HG03378 (cell line): ENCODE results near the gene ADM2.

Source experiments
- ATAC-seq: cut with Tn5 transposase; IDR thresholded peaks from one replicate; pipeline ENCODE4 v1.9.1; 2021; ENCODE audit warnings: mild to moderate bottlenecking, moderate library complexity; ENCODE audit not compliant: unreplicated experiment

ADM2 gene

DNA sequence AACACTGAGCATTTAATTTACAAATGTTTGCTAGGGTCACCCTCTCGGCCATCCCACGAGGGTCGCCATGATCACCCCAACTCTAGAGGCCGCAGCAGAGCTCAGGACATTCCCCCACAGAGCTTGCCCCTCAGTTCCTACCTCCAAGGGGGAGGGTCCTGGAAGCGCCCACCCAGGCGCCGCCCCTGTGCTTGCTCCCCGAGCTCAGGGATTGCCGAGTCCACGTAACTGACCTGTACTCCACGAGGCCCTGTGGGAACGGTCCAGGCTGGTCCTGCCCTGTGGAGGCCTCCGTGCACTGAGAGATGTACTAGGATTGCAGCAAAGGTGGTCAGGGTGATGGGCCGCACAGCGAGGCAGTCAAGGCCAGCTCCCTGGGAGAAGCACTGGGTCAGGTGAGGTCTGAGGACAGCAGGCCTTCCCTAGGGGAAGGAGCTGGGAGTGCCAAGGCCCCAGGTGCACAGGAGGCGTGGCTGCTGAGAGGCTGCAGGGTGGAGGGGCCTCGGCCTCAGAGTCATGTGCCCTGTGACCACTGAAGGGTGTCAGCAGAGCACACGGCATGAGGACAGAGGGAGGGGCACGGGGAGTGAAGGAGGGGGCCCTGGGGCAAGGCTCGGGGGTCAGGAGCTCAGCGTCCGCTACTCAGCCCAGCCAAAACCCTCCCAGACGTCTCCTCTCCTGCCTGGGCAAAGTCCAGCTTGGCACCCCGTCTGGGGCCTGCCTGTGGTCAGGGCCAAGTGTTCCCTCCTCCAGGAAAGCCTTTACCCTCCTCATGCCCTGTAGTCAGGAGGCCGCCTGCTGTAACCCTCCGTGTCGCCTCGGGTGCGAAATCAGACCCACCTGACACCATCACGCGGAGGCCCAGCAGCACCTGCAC, 2.9 kb downstream of the ADM2 start:
- ATAC-seq = no peak

DNA sequence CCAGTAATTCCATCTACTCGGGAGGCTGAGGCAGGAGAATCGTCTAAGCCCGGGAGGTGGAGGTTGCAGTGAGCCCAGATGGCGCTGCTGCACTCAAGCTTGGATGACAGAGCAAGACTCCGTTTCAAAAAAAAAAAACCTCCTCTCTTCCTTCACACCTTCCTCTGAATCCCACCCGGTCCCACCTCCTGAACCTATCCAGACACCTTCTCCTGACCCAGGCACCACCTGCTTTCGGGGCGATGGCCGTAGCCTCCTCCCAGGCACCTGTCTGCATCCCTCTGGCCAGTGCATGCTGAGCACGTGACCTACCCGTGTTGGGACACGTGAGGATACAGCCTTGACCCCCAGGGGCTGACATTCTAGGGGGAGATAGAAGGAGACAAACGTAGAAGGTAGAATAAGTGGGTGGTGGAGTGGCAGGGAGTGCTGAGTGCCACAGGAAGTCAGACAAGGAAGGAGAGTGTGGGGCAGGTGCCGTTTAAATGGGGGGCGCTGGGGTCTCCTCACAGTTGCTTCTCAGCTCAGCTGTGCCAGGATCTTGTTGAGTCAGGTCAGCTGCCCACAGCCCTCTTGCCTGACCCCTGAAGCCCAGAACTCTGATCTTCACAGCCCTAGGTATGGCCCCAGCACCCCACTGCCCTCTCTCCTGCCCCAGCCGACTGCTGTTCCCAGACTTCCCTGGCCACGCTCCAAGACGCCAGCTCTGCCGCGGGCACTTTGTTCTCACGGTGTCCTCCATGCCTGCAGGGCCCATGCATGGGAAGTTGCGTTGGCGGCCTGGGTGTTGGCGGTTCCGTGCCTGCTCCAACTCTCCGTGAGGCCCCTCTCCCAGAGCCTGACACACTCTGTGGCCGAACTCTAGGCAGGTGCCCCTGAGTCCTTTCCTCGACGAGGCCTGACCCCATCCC, 4.1 kb downstream of the ADM2 start:
- ATAC-seq = no peak

DNA sequence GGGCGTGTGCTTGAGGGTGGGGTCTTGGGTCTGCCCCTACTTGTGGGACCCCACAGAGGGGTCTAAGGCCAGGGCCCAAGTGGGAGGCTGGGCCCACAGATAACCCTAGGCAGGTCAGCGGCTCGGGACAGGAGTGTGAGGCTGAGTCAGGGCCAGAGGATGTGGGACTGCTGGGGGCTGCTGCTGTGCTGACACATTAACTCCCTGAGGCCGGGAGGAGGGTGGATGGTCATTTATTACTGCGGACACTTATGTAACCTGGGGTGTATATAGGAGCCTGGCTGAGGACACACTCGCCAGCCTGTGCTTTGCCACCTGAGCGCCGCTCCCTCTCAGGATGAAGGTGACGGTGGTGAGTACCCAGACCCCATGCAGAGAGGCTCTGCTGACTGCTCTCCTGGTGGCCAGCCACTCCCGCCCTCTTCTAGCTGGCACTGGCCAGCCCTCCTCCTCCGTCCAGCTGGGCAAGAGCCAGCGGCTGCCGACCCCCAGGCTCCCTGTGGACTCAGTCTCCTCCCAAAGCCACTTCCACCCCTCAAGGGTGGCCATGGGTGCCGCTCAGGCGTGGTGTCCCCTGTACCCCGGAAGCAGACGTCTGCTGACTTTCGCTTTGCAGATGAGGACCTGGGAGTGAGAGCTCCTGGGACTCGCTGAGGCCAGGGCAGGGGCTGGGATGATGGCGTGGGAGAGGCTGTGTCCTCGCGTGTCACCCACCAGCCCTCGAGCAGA, 5.4 kb downstream of the ADM2 start, which contains the start of gene MIOX:
Gene MIOX, plus strand, starts transcription at position 299 of the 729 bp plus-strand sequence. Its CDS starts 39 bp downstream, at position 338.
- no peak for ATAC-seq

DNA sequence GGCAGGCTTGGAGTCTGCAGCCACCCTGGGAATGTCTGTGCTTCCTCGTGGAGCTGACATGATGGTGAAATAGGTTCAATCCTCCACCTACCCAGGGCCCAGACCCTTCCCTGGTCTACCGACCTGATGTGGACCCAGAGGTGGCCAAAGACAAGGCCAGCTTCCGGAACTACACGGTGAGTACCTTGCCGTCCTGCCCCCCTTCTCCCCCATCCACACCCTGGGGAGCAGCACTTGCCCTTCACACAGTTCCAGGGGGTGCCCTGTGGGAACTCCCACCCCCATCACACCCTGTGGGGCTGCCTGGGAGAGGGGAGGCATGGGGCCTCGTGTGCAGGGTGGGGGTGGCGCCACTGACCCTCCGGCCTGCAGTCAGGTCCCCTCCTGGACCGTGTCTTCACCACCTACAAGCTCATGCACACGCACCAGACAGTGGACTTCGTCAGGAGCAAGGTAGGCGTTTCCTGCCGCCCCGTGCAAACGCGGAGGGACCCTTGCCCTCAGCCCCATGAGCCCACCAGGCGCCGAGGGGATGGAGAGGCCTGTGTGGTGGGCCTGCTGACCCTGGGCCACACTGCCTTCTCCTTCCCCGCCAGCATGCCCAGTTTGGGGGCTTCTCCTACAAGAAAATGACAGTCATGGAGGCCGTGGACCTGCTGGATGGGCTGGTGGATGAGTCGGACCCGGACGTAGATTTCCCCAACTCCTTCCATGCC, 6.1 kb downstream of the ADM2 start:
- no peak for ATAC-seq

DNA sequence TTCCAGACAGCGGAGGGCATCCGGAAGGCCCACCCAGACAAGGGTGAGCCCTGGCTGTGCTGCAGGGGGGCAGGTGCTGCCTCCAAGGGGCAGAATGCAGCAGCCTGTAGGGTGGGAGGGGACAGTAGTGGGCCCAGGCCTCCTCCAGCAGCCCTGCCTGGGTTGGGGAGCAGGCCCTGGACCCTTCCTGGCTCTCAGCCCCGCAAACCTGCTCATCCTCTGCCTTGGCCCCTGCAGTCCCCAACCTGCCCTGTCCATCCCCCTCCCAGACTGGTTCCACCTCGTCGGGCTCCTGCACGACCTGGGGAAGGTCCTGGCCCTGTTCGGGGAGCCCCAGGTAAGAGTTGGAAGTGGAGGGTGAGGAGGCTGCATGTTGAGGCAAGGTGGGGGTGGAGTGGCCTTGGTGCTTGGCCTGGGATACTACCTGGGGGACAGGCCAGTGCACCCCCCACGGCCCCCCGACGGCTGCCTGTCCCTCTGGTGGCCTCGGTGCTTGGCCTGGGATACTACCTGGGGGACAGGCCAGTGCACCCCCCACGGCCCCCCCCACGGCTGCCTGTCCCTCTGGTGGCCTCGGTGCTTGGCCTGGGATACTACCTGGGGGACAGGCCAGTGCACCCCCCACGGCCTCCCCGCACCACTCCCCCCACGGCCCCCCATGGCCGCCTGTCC, 6.8 kb downstream of the ADM2 start:
- no peak for ATAC-seq

DNA sequence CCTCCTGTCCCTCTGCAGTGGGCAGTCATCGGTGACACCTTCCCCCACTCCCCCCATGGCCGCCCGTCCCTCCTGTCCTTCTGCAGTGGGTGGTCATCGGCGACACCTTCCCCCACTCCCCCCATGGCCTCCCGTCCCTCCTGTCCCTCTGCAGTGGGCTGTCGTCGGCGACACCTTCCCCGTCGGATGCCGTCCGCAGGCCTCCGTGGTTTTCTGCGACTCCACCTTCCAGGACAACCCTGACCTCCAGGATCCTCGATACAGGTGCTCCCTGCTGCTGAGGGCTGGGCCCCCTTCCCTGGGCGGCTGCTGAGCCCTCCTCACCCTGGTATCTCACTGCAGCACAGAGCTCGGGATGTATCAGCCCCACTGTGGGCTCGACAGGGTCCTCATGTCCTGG, 7.5 kb downstream of the ADM2 start:
- ATAC-seq = no peak

DNA sequence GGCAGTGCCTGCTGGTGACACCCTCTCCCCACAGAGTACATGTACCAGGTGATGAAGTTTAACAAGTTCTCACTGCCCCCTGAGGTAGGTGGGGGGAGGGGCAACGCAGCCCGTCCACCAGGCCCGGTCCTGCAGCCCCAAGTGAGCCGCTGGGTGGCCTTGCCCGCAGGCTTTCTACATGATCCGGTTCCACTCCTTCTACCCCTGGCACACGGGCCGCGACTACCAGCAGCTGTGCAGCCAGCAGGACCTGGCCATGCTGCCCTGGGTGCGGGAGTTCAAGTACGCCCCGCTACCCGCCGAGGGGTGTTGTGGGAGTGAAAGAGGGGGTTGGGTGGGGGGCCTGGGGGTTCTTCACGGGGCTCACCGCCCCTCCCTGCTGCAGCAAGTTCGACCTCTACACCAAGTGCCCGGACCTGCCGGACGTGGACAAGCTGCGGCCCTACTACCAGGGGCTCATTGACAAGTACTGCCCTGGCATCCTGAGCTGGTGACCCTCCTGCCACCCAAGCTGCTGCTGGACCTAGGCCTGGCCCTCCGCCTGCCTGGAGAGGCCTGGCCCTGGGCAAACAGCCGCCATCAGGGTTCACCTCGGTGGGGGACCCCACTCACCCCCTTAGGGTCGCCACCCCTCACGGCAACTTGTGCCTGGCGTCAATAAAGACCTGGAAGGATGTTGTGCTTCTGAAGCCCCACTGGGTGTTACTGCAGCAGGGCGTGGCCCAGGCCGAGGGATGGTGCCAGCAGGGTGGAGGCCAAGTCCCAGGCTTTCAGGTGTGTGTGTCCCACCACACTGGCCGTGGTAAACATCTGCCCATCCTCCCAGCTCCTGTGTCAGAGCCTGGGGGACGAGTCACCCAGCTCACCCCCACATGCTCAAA, 8.3 kb downstream of the ADM2 start:
- no peak for ATAC-seq

DNA sequence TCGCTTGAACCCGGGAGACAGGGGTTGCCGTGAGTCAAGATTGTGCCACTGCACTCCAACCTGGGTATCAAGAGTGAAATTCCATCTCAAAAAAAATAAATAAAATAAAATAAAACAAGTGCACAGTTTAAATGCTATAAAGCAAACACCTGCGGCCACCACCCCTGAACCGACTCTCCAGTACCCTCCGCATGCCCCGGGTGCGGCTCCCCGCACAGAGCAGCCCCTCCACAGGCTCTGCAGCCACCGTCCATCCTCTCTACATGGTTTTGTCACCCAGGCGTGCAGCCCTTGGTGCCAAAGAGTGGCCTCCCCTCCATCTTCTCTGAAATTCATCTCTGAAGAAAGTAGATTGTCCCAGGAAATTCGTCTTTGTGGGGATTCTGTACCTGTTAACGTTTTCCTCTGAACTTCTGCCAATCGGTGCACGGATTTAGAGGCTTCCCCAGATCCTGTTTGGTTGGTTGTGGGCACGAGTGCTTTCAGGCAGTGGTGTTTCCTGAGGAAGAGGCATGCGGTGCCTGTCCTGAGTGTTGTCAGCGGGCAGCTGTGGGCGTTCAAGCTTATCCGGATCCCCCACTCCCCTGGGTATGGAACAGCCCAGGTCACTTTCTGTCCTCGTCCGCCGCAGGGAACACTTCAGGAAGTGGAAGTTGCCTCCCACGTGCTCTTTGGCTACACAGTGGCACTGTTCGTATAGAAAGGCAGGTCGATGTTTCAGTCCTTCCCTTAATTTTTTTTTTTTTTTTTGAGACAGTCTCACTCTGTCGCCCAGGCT, 9.4 kb downstream of the ADM2 start:
- no peak for ATAC-seq

DNA sequence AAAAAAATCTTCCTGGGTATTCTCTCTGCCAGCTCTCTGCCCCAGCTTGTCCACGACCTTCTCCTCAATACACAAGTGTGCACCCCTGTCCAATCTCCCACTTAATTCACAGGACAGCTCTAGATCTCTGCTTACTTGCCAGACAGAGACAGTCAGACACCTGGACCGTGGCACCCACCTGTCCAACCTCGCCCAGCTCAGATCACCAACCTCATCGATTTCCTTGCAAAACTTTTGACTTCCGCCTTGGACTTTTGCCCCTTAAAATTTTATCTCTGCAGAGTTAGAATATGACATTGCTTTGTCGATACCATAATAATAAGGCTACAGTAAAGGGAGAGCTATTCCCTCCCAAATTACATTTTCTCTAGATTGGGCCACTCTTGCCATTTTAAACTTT, 15.8 kb downstream of the ADM2 start:
- ATAC-seq = no peak

DNA sequence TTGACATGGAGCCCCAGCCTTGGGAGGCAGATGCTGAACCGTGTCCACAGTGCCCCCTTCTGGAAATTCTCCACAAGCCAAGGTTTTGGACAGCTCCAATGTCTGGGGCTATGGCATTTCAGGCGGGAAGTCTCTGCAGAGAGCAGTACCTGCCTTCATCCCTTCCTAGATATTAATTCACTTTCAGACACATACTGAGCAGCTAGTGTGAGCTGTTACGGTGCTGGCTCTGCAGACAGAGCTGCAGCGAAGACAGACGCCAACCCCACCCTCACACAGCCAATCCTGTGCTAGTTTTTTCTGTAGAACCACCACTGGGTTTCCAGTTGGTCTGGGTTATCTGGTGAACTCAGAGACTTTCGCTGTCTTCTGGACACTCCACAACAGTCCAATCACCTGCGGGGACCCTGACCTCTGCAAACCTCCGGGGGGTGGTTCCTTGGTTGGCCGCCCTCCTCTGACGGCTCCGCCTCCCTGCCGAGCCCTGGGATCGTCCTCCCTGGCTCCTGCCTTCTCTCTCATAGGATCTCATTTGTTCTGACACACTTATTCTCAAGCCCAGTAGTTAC, 17.1 kb downstream of the ADM2 start:
- no peak for ATAC-seq

DNA sequence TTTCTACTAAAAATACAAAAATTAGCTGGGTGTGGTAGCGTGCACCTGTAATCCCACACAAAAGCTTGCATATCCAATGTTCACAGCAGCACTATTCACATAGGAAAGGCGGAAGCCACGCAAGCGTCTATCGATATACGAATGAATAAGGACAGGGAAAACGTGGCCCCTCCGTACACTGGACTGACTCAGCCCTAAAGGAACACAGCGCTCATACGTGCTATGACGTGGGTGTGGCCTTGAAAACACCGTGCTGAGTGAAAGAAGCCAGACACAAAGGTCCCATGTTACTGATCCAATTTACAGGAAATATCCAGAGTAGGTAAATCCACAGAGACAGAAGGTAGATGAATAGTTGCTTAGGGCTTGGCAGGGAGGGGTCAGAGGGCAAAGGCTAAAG, 19.1 kb downstream of the ADM2 start:
- ATAC-seq = no peak

DNA sequence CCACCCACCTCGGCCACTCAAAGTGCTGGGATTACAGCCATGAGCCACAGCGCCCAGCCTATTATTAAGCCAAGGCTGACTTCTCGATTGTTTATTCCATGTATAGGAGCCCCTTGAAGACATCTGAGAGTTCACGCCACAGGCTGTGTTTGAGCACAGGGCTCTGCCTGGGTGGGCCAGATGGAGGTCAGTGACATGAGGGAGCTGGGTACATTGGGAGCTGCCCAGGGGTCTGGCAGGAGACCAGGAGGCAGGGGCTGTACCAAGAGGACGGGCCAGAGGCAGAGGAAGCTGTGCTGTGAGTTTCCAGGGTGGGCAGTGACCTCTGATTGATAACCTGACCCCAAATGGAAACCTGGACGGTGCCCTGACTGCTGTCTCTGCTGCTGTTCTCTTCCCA, 20.8 kb downstream of the ADM2 start:
- no peak for ATAC-seq

DNA sequence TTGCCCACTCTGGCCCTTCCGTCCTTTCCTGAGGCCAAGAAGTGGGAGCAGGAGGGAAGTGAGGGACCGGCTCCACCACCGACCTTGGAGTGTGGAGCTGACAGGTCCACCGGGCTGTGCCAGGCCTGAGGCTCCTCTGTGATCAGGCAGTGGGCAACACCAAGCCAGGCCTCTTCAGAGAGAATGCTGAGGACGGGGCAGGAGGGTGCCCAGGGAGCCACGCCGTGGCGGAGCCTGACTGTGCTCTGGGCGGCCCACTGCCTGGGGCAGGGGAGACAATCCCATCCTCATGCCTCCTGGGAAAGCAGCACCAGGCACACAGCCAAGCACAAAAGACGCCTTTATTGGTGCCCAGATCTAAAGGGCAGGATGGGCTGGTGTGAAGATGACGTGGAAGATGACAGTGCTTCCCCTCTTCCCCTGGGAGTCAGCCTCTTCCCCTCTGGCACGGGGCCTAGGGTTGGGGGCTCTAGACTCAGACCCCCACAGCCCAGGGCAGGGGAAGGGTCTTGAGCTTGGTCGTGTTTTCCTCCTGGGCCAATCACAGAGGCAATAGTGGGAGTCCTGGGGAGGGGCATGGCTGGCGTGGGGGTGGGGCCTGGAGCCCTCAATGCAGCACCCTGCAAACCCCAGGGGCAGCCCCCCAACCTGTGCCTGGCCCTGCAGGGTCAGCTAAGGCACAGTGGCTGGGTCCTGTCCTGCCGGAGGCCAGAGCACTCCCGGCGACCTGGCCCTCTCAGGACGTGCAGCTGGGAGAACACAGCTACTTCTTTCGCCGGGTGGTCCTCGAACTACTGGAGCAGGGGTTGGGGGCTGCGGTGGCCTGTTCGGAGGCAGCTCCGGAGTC, 21.5 kb downstream of the ADM2 start:
- no peak for ATAC-seq

DNA sequence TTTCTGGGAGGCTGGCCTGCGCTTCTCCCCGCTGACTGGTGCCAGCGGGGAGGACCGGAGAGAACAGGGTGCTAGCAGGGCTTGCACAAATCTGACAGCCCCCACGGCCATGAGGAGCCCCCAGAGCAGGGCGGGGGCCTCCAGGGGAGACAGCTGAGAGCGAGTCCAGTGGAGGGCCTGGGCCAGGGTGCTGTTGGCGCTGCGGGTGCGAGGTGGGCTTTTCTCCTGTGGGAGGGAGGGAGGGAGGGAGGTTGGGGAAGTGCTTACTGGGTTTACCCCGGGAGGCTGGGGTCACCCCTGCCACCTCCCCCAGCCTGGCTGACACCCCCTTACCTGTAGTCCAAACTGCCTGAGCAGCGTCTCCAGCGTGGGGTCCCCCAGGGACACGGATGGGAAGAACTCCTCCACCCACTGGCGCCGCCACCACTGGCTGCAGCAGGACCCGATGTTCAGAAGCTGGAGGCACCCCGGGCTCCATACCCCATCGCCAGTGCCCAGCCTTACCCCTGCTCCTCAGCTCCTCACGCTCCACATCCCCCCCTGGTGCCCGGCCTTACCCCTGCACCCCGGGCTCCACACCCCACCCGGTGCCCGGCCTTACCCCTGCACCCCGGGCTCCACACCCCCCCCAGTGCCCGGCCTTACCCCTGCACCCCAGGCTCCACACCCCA, 22.3 kb downstream of the ADM2 start:
- ATAC-seq = no peak

DNA sequence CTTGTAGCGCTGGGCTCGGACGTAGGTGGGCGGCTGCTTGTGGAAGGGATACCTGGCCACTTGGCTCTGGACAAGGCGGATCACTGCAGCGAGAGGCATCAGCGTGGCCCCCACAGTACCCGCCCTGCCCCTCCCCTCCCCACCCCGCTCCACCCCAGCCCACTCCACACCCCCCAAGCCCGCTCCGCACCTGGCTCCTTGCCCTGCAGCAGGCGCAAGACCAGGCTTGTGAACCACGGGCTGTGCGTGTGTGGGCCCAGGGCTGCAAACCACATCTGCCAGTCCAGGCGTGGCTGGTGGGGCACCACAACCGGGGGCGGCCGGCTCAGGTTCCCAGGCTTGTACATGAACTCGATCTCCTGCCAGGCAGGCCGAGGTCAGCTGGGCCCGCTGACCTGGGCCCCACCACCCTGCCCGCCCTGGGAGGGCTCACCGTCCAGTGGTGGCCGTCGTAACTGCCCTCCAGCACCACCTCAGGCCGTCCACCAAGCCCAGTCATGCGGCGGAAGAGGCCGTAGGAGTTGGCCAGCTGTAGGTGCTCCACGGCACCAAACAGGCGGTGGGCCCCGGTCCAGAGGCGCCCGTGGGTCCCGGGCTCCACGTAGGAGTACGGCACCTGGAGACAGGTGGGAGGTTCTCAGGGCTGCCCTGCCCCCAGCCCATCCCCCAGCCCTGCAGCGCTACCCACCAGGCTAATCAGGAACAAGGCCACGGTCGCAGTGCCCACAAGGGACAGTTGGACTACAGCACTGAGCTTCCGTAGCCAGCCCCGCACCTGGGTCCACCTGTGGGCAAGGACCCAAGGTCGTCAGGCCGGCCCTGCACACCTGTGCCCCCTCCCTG, 23.2 kb downstream of the ADM2 start:
- ATAC-seq = no peak
